GM21390 (cell line): ENCODE results near the gene FDXR.

Experiments used
- ATAC-seq: cut with Tn5 transposase; IDR thresholded peaks from one replicate; pipeline ENCODE4 v1.9.1; 2021; ENCODE audit not compliant: unreplicated experiment

FDXR gene

GRCh38 chr17:74815550-74816370 is 57.0 kb downstream of the FDXR start:
- no peak for ATAC-seq

- ATAC-seq: no peak
These were observed 57.7 kb downstream of the FDXR start for GRCh38 chr17:74815067-74815466.

GRCh38 chr17:74814453-74814852 is 58.3 kb downstream of the FDXR start:
- no peak for ATAC-seq
